ENCODE data around the gene FZD10. TPM values are rescaled to one million over a fixed set of nuclear protein-coding genes. Genes with fewer than 3 reads are reported as not detected.

Gene FZD10
- total and polyA plus RNA-seq, 10 donors, result 0.02 to 0.20 (median 0.11) TPM; not detected in 5

DNA sequence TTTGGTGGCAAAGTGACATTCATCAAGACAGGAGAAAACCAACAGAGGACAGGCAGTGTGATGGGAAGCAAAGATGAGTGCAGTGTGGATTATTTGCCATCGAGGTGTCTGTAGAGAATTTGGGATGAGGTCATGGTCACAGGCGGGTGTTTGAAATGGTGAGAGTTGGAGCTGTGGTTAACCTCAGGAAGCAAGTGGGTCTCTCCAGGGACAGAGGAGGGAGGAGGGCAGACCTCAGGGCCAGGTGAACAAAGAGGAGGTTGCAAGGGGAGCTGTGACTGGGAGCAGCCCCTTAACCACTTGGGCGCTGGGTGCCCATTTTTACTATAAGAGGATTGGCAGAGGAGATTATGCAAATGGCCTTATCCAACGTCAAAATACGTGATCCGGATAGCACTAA, 7.0 kb downstream of the FZD10 start:
- WGBS, 5 donors, result 18 to 36% (median 29%) methylated on average over 6 of the region's 6 CpGs
- Histone ChIP-seq H3K27me3 (replicated peaks in 1 of 7) (peaks cover 0 to 58% (median 4%) of the 10 kb centered on the region in 7 donors), H3K27ac (no peak overlapping the region), H3K4me1 (no peaks in the 10 kb centered on the region), H3K4me3 (no peak overlapping the region), H3K9me3 (peaks cover 0 to 7% (median 0%) of the 10 kb centered on the region in 8 donors), H3K36me3 (no peaks in the 10 kb centered on the region)
- no peak for TF ChIP-seq POLR2A (IDR thresholded peaks at IDR 0.05)
- TF ChIP-seq POLR2AphosphoS5 (IDR thresholded peaks at IDR 0.05), result no peak
- TF ChIP-seq CTCF (IDR thresholded peaks at IDR 0.05 in 8 of 11, conservative IDR thresholded peaks at IDR 0.05 in 3 of 11), result no peak
- intact Hi-C loops (cut with DNase I; ENCODE audit: low total_unique reads), result no loop called here
- no peak for DNase-seq

GRCh38 chr12:130169924-130170323, 7.7 kb downstream of the FZD10 start:
- Histone ChIP-seq H3K9me3 (peaks cover 0 to 7% (median 0%) of the 10 kb centered on the region in 8 donors), H3K36me3 (no peaks in the 10 kb centered on the region), H3K27me3 (replicated peaks in 1 of 7) (peaks cover 0 to 52% (median 0%) of the 10 kb centered on the region in 7 donors), H3K4me3 (no peak overlapping the region), H3K27ac (no peak overlapping the region), H3K4me1 (no peaks in the 10 kb centered on the region)
- TF ChIP-seq POLR2A (IDR thresholded peaks at IDR 0.05) (no peak), CTCF (IDR thresholded peaks at IDR 0.05 in 8 of 11, conservative IDR thresholded peaks at IDR 0.05 in 3 of 11) (no peak), POLR2AphosphoS5 (IDR thresholded peaks at IDR 0.05) (no peak)
- 60 to 68% (median 64%) methylated on average over 6 of the region's 6 CpGs for WGBS, 5 donors
- no peak for DNase-seq
- intact Hi-C loops (cut with DNase I; ENCODE audit: low total_unique reads), result no loop called here

DNA sequence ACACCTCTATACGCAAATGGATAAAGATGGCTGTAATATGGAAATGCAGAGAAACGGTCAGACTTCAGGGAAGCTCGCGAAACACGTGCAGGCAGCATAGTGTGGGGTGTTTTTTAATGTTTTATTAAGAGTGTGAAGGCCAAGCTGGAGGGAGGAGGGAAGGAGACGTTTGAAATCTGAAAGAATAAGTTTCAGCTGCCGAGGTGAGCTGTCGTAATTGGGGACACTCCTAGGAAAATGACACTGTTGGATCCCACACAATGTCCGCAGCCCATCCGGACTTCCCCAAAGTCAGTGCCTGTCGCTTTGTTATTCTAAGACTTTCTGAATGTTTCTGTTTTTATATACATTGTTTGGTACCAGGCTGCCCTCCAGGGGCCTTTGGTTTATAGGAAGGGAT, 8.3 kb downstream of the FZD10 start:
- DNase-seq, result no peak
- Histone ChIP-seq H3K27me3 (replicated peaks in 1 of 7) (peaks cover 0 to 52% (median 0%) of the 10 kb centered on the region in 7 donors), H3K9me3 (peaks cover 0 to 7% (median 0%) of the 10 kb centered on the region in 8 donors), H3K4me1 (no peaks in the 10 kb centered on the region), H3K36me3 (no peaks in the 10 kb centered on the region), H3K4me3 (no peak overlapping the region), H3K27ac (no peak overlapping the region)
- TF ChIP-seq POLR2AphosphoS5 (IDR thresholded peaks at IDR 0.05) (no peak), CTCF (IDR thresholded peaks at IDR 0.05 in 8 of 11, conservative IDR thresholded peaks at IDR 0.05 in 3 of 11) (no peak), POLR2A (IDR thresholded peaks at IDR 0.05) (no peak)
- 50 to 62% (median 55%) methylated on average over 11 of the region's 11 CpGs for WGBS, 5 donors
- intact Hi-C loops (cut with DNase I; ENCODE audit: low total_unique reads), result no loop called here

DNA sequence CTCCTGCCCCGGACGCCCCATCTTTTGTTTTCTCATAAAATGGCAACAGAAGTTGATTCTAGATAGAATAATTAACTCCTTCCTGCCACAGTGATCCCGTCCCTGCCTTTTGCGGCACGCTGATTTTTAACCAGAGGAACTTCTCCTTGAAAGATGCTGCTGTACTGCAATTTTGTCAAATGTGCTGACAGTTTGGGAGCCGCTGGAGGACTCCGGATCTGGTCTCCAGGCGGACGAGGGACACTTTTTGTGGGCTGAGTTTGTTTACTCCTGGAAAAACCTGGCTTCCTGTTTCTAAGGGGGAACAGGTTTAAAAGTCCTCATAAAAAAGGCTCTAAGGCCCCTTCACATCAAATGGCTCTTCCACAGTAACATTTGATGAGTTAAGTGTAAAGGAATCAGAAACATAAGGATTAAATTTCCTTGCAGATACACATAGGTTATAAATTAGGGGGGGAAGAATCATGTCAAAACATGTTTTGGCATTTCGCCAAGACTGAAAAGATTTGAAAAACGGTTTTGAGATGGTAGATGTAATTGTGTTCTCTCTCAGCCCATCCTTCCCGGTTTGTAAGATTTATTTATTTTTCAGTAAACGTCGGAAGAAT, 15.5 kb downstream of the FZD10 start:
- intact Hi-C loops (cut with DNase I; ENCODE audit: low total_unique reads), result no loop called here
- no peak overlapping the region for H3K27ac ChIP-seq
- H3K4me3 ChIP-seq, result no peak overlapping the region
- H3K36me3 ChIP-seq, result no peaks in the 10 kb centered on the region
- no peaks in the 10 kb centered on the region for H3K4me1 ChIP-seq
- TF ChIP-seq POLR2A (IDR thresholded peaks at IDR 0.05), result no peak
- TF ChIP-seq CTCF (IDR thresholded peaks at IDR 0.05 in 8 of 11, conservative IDR thresholded peaks at IDR 0.05 in 3 of 11), result no peak
- TF ChIP-seq POLR2AphosphoS5 (IDR thresholded peaks at IDR 0.05), result no peak
- H3K27me3 ChIP-seq (replicated peaks in 1 of 7), result peaks cover 0 to 49% (median 0%) of the 10 kb centered on the region in 7 donors
- no peak for DNase-seq
- WGBS, 5 donors, result 10 to 21% (median 12%) methylated on average over 14 of the region's 14 CpGs
- H3K9me3 ChIP-seq, result peaks cover 0 to 30% (median 18%) of the 10 kb centered on the region in 8 donors

Measured in spleen (tissue), 11 donors.